GDM1 (cell line): ENCODE measurements around the gene LINC00632.

Experiments used
- DNase-seq: peaks from one replicate; lab custom pipeline; 2025; lab: John Stamatoyannopoulos, UW

Gene LINC00632

GRCh38 chrX:140765043-140765784 lies 55.7 kb downstream of the LINC00632 start:
- DNase-seq: no peak

- no peak for DNase-seq
These were observed 56.6 kb downstream of the LINC00632 start for GRCh38 chrX:140766024-140766611.

- DNase-seq: no peak
These were observed 58.1 kb downstream of the LINC00632 start for GRCh38 chrX:140767646-140768045.

GRCh38 chrX:140775211-140775610 lies 65.7 kb downstream of the LINC00632 start:
- DNase-seq: no peak

GRCh38 chrX:140776320-140776719 lies 66.8 kb downstream of the LINC00632 start:
- DNase-seq: no peak

- DNase-seq: no peak
These were observed 85.1 kb downstream of the LINC00632 start for GRCh38 chrX:140794642-140795041.

GRCh38 chrX:140799216-140799615 lies 89.7 kb downstream of the LINC00632 start:
- no peak for DNase-seq

- DNase-seq: no peak
These were observed 94.7 kb downstream of the LINC00632 start for GRCh38 chrX:140804292-140804691.

GRCh38 chrX:140815868-140816267 lies 106.3 kb downstream of the LINC00632 start:
- DNase-seq: no peak

- DNase-seq: no peak
These were observed 108.4 kb downstream of the LINC00632 start for GRCh38 chrX:140817943-140818342.

GRCh38 chrX:140821280-140821679 lies 111.7 kb downstream of the LINC00632 start:
- no peak for DNase-seq

GRCh38 chrX:140822184-140822583 lies 112.6 kb downstream of the LINC00632 start:
- DNase-seq: no peak

- DNase-seq: no peak
These were observed 113.3 kb downstream of the LINC00632 start for GRCh38 chrX:140822861-140823260.

GRCh38 chrX:140836874-140837273 lies 127.3 kb downstream of the LINC00632 start:
- DNase-seq: no peak
